GM23248 (cell line): Measurements from ENCODE around the gene RBSN.

Source experiments
- EZH2 ChIP-seq: fragments of 200-600 bp; sonication (generic); IDR thresholded peaks from 2 replicates; pipeline ENCODE4 v1.6.1; 2018; ENCODE audit warnings: antibody characterized with exemption, mild to moderate bottlenecking; ENCODE audit not compliant: insufficient read depth, poor library complexity, severe bottlenecking
- EZH2phosphoT487 ChIP-seq: fragments of 200-600 bp; sonication (generic); IDR thresholded peaks from 2 replicates; pipeline ENCODE4 v1.6.1; 2018; ENCODE audit warnings: antibody characterized with exemption, moderate library complexity, mild to moderate bottlenecking, low read depth; ENCODE audit not compliant: insufficient read depth

DNA sequence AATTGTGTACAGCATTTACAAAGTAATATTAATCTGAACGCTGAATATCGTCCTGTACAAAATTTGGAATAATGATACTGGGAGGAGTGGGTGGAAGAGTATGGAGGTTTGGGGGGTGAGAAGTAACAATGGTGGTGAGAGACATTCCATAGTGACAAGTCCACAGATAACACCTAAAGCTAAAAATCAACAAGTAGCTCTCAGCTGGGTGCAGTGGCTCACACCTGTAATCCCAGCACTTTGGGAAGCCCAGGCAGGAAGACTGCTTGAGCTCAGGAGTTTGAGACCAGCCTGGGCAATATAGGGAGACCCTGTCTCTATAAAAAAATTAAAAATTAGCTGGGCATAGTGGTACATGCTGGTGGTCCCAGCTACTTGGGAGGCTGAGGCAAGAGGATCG lies 38.9 kb downstream of the RBSN start:
- TF ChIP-seq EZH2phosphoT487, result no peak
- no peak for TF ChIP-seq EZH2
